ENCODE data around the gene FCRLA.
"Not testable (repeated sequence)": the region's sequence is repeated elsewhere in the genome, so short reads cannot be mapped to it uniquely, and the experiment has no call there.

FCRLA gene

GRCh38 chr1:161707503-161707902 lies 474 bp downstream of the FCRLA start:
- DNase-seq, result no peak

DNA sequence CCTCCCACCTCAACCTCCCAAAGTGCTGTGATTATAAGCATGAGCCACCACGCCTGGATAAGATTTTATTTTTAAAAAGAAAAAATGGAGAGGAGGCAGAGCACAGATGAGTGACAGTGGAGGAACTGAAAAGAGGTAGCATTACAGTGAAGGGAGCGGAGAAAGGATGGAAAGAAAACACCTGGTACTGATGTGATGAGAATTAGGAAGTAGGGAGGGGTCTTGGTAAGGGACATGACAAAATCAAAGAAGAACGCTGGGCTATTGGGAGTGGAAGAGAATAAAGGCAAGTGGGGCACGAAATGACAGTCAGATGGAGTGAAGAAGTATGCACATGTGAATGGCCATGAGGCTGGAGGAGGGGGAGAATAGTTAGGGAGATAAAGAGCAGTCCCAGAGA lies 2.3 kb downstream of the FCRLA start:
- DNase-seq, result no peak

DNA sequence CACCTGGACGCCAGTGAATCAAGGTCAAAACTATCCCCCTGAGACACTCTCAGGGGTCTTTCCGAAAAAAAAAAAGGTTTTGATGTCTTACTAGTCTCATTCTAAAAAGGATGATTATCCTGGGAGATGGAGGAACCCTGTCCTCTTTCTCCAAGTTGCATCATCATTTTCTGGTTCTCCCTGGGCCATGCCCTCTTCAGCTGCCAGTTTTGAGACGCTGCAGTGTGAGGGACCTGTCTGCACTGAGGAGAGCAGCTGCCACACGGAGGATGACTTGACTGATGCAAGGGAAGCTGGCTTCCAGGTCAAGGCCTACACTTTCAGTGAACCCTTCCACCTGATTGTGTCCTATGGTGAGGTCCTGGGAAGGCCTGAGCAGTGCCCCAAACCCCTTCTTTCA lies 3.5 kb downstream of the FCRLA start:
- no peak for DNase-seq

DNA sequence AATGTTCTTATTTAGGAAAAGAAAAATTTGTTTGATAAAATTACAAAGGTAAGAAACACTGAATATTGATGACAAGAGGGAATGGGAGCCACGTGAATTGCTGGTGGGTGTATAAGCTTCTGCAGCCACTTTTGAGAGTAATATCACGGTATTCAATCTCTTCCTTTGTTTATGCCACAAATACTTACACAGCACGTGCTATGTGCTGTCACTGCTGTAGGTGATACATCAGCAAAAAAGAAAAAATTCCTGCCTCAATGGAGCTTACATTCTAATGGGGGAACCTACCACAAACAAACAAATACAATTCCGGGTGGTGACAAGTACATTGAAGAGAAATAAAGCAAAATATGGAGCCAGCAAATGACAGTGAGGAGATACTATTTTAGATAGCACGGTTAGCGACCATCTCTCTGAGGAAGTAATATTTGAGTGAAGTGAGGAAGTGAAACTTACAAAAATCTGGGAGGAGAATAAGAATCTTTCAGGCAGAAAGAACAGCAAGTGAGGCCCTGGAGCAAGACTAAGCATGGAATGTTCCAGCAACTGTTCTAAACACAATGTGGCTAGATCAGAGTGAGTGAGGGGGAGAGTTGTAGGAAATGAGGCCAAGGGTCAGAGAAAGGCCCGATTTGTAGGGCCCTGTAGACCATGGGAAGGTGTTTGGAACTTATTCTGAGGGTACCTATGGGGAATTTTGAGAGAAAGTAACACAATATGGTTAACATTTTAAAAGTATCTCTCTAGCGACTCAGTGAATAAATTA lies 11.7 kb downstream of the FCRLA start:
- DNase-seq, result no peak

GRCh38 chr1:161719325-161719611 lies 12.2 kb downstream of the FCRLA start:
- DNase-seq, result no peak

GRCh38 chr1:161720422-161720821 lies 13.4 kb downstream of the FCRLA start:
- DNase-seq, result no peak

- no peak for DNase-seq
These were observed 14.1 kb downstream of the FCRLA start, which contains the start of gene FCRLB for GRCh38 chr1:161720956-161721737. Gene FCRLB, plus strand, starts transcription at chr1:161721544. Its CDS starts 1,129 bp downstream, at chr1:161722673.

- no peak for DNase-seq
These were observed 14.8 kb downstream of the FCRLA start for GRCh38 chr1:161721738-161722343.

- DNase-seq, result no peak
These were observed 15.4 kb downstream of the FCRLA start for GRCh38 chr1:161722406-161722805.

DNA sequence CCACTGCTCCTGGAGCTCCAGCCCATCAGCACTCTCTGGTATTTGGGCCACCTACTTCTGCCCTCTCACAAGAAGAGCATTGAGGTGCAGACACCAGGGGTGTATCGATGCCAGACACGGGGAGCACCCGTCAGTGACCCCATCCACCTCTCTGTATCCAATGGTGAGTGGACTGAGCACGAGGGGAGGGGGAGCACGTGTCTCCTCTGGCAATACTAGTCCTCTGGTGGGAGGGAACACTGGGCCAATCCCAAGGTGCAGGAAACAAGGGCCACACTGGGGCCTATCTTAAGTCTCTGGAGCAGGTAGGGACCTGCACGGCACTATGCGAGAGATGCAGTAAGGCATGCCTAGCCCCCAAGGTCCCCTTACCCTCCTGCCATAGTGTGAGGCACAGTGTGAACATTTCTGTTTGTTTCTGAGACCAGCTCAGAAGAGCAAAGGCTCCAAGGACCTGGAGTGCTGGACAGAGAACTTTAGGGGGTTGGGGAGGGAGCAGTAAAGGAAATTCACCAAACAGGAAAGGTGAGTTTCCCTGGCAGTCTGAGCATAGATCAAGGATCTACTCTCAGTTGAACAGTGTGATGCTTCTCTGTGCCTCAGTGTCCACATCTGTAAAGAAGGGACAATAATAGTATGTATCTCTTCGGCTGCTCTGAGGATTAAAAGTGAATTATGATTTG lies 16.6 kb downstream of the FCRLA start:
- DNase-seq, result no peak

GRCh38 chr1:161725258-161725907 lies 18.4 kb downstream of the FCRLA start:
- not testable (repeated sequence) for DNase-seq

GRCh38 chr1:161725908-161726472 lies 19.0 kb downstream of the FCRLA start:
- no peak for DNase-seq

- no peak for DNase-seq
These were observed 19.6 kb downstream of the FCRLA start for GRCh38 chr1:161726473-161727255.

DNA sequence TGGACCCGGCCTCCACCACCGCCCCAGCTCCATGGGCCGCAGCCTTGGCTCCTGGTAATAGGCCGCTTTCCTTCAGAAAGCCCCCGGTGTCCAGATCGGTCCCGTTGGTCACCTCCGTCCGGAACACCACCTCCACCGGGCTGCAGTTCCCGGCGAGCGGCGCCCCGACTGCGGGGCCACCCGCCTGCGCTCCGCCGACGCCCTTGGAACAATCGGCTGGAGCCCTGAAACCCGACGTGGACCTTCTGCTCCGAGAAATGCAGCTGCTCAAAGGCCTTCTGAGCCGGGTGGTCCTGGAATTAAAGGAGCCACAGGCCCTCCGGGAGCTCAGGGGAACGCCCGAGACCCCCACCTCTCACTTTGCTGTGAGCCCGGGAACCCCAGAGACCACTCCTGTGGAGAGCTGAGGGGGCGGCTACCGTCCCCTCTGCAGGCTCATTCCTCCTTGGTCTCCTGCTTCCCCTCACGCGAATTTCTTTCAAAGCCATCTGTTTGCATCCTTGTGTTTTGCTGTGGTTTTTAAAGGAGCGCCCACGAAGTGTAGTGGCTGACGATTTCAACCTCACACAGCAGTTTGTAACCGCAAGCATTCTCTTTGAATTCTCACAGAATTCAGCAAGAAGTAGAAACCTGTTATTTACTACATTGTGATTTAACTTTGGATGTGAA lies 20.4 kb downstream of the FCRLA start:
- DNase-seq, result no peak

DNA sequence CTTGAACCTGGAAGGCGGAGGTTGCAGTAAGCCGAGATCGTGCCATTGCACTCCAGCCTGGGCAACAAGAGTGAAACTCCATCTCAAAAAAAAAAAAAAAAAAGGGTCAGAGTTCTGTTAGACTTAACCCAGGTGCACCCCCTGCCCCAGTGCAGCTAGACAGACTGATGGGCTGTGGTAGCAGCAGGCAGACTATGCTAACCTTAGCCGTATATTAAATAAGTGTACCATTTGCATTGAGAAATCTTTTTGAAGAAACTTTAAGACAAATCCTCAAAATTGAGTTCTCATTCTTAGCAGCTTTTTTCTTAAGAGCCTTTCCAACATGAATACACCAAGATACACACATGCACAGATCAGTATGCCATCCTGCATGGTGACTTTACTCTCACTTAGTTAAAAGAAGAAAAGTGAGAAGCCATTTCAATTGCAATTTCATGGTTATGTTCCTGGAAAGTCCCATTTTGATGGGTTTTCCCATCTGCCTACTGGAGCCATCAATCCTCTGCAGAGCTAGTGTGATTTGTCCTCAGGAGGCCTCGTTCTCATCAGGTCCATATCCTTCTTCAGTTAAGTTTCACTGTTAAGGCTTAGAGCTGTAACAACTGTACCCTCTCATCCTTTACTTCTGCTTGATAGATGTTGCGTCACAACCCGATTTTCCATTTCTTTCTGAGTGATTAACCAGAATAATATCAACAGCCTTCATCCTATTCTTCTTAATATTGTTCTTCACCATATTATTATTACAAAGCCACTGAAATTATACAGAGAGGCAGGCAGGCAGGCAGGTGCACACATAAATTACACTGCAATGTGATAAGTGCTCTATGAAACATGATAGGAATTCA lies 21.6 kb downstream of the FCRLA start:
- no peak for DNase-seq

DNA sequence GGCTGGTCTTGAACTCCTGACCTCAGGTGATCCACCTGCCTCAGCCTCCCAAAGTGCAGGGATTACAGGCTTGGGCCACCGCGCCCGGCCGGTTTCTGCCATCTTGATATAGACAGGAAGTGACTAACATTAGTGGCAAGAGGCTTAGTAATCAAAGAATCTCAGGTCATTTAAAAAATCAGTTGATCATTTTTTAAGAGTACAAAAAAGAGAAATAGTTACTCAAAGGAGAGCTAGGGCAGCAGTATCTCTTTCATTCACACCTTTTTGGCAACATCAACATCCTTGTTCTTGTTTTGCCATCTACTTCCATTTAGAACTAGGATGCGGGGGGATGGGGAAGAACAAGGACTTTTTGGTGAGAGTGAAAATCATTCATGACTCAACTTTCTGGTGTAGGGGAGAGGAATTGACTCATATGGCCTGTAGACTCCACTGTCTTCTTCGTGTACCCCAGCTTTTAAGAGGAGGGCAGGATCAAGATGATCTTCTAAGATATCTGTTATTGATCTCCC lies 23.1 kb downstream of the FCRLA start:
- no peak for DNase-seq

GRCh38 chr1:161731241-161731640 lies 24.2 kb downstream of the FCRLA start:
- no peak for DNase-seq

DNA sequence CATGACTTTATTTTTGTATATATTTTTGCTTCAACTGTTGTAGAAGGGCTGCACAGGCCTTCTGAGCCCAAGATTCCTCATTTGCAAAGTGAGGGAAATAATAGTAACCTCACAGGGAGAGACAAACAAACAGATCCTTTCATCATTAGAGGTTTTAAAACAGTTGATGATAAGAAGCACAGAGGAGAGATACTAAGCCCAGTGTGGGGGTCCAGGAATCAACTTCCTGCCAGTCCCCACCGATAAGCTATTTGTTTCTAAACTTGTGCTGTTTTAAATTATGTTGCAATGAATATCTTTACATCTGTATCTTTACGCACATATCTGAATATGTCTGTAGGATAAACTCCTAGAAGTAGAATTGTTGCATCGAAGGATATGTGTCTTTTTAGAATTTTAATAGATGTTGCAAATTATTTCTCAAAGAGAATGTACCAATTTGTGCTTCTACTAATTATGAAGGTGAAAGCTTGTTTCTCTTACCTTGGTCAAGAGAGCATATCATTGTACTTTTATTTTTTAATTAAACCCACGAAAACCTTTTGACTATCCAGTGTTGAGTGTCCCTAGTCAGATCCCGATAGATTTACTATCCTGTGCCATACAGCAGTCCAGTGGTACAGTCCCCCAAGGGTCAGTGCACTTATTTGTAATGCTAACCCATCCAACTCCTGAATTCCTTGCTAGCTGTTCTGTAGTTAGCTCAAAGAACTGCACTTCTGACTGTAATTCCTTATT lies 25.1 kb downstream of the FCRLA start:
- no peak for DNase-seq

GRCh38 chr1:161733526-161733925 lies 26.5 kb downstream of the FCRLA start:
- no peak for DNase-seq

Measured in NCI-H1436 treated with DMSO at 0.1 percent for 48 hours (cell line).